NCI-H1105 treated with DMSO at 0.1 percent for 48 hours (cell line): Measurements from ENCODE around the gene SLC24A5.

ENCODE experiments used
- DNase-seq: peaks from one replicate; lab custom pipeline; 2025; lab: John Stamatoyannopoulos, UW

The SLC24A5 gene

GRCh38 chr15:48112242-48112641, 8.5 kb upstream of the SLC24A5 start:
- peak; percentile 10 for DNase-seq

GRCh38 chr15:48119277-48119676, 1.5 kb upstream of the SLC24A5 start:
- no peak for DNase-seq

GRCh38 chr15:48121849-48122248, 1.1 kb downstream of the SLC24A5 start:
- DNase-seq, result no peak

- DNase-seq, result no peak
Observed at GRCh38 chr15:48126667-48127355, 6.0 kb downstream of the SLC24A5 start.

- DNase-seq, result no peak
Observed at GRCh38 chr15:48131324-48131723, 10.5 kb downstream of the SLC24A5 start.

GRCh38 chr15:48132874-48133273, 12.1 kb downstream of the SLC24A5 start:
- DNase-seq, result no peak

GRCh38 chr15:48143856-48144255, 23.1 kb downstream of the SLC24A5 start:
- no peak for DNase-seq

- DNase-seq, result no peak
Observed at GRCh38 chr15:48144889-48145288, 24.1 kb downstream of the SLC24A5 start.

GRCh38 chr15:48145923-48146322, 25.1 kb downstream of the SLC24A5 start:
- no peak for DNase-seq

GRCh38 chr15:48147358-48147757, 26.6 kb downstream of the SLC24A5 start:
- no peak for DNase-seq

GRCh38 chr15:48149858-48150257, 29.1 kb downstream of the SLC24A5 start:
- DNase-seq, result no peak

- no peak for DNase-seq
Observed at GRCh38 chr15:48153526-48153925, 32.7 kb downstream of the SLC24A5 start.

GRCh38 chr15:48168616-48169015, 47.8 kb downstream of the SLC24A5 start:
- DNase-seq, result no peak

GRCh38 chr15:48170981-48171380, 50.2 kb downstream of the SLC24A5 start:
- DNase-seq, result no peak

- DNase-seq, result no peak
Observed at GRCh38 chr15:48175126-48175525, 54.3 kb downstream of the SLC24A5 start.

- DNase-seq, result no peak
Observed at GRCh38 chr15:48176112-48176511, 55.3 kb downstream of the SLC24A5 start.

GRCh38 chr15:48176957-48177356, 56.2 kb downstream of the SLC24A5 start:
- DNase-seq, result no peak

GRCh38 chr15:48177383-48177765, 56.6 kb downstream of the SLC24A5 start:
- no peak for DNase-seq

- DNase-seq, result peak; percentile 73
Observed at GRCh38 chr15:48177766-48178647, 57.2 kb downstream of the SLC24A5 start, which contains the start of gene MYEF2. TSS of gene MYEF2 (minus strand) at chr15:48178295. CDS start at chr15:48178237, 58 bp downstream.

- DNase-seq, result no peak
Observed at GRCh38 chr15:48178648-48178931, 57.8 kb downstream of the SLC24A5 start.

GRCh38 chr15:48182749-48183148, 62.0 kb downstream of the SLC24A5 start:
- no peak for DNase-seq

GRCh38 chr15:48185529-48185928, 64.7 kb downstream of the SLC24A5 start:
- DNase-seq, result no peak

GRCh38 chr15:48186271-48186670, 65.5 kb downstream of the SLC24A5 start:
- no peak for DNase-seq
